SK-N-SH (cell line): ENCODE measurements around the gene ACTN2. TPM values are rescaled to one million over a fixed set of nuclear protein-coding genes. Genes with fewer than 3 reads are reported as not detected.

Source experiments
- CTCF ChIA-PET: fragments of 300-600, 350-600 bp; formaldehyde crosslinking; extraction: SDS; loops from one replicate; lab custom pipeline; 2021; lab: Yijun Ruan, JAX
- POLR2A ChIA-PET: fragments of 350-600 bp; sonication (Branson Sonifier 250); formaldehyde crosslinking; extraction: SDS; loops from one replicate; lab custom pipeline; 2020; ENCODE audit warnings: antibody characterized with exemption, inconsistent platforms; lab: Yijun Ruan, JAX
- DNase-seq: peaks from one replicate; pipeline ENCODE4 v3.0.0; 2012
- H2AFZ ChIP-seq: fragments of 200-600 bp; sonication (generic); 2 replicates; pipeline ENCODE4 v1.8.1; 2016; ENCODE audit warnings: antibody characterized with exemption, mild to moderate bottlenecking, low read depth
- H3F3A ChIP-seq: fragments of 200-600 bp; sonication (generic); replicated peaks from 2 replicates; pipeline ENCODE3; 2016; ENCODE audit warnings: antibody characterized with exemption, mild to moderate bottlenecking; ENCODE audit not compliant: insufficient read depth
- H3K27ac ChIP-seq, 2 experiments: fragments of 200-500 bp in 1 of 2; fragments of 200-600 bp in 1 of 2; sonication (Bioruptor generic) in 1 of 2; sonication (generic), shearing (Covaris generic) in 1 of 2; 2 replicates each; pipeline versions ENCODE4 v1.5.1 to v1.6.1; 2014 to 2016; ENCODE audit warnings: low read depth in 2 of 2, inconsistent platforms in 1 of 2, low read length in 1 of 2, mild to moderate bottlenecking in 1 of 2, mixed read lengths in 1 of 2
- H3K27me3 ChIP-seq: fragments of 200-600 bp; sonication (generic), shearing (Covaris generic); 2 replicates; pipeline ENCODE4 v1.6.1; 2016; ENCODE audit warnings: mixed run types; ENCODE audit not compliant: insufficient read depth
- H3K36me3 ChIP-seq, 2 experiments: fragments of 200-500 bp in 1 of 2; fragments of 200-600 bp in 1 of 2; sonication (Bioruptor generic) in 1 of 2; sonication (generic) in 1 of 2; replicated peaks in 1 of 2; 2 replicates each; pipeline versions ENCODE3 to v1.5.1; 2014 to 2016; ENCODE audit warnings: low read length in 1 of 2, mild to moderate bottlenecking in 1 of 2; ENCODE audit not compliant: insufficient read depth in 2 of 2, control insufficient read depth in 1 of 2
- H3K4me1 ChIP-seq, 2 experiments: fragments of 200-500 bp in 1 of 2; fragments of 200-600 bp in 1 of 2; sonication (Bioruptor generic) in 1 of 2; sonication (generic), shearing (Covaris generic) in 1 of 2; 2 replicates each; pipeline versions ENCODE4 v1.5.1 to v1.6.1; 2014 to 2016; ENCODE audit warnings: low read depth in 1 of 2, low read length in 1 of 2, mixed run types in 1 of 2; ENCODE audit not compliant: insufficient read depth in 2 of 2, control insufficient read depth in 1 of 2
- H3K4me2 ChIP-seq: fragments of 200-600 bp; sonication (generic), shearing (Covaris generic); 2 replicates; pipeline ENCODE4 v1.6.1; 2017; ENCODE audit warnings: mixed run types
- H3K4me3 ChIP-seq, 2 experiments: fragments of 200-500 bp in 1 of 2; fragments of 200-600 bp in 1 of 2; sonication (Bioruptor generic) in 1 of 2; sonication (generic), shearing (Covaris generic) in 1 of 2; 2 replicates each; pipeline versions ENCODE4 v1.5.1 to v1.8.1; 2014 to 2016; ENCODE audit warnings: low read depth in 2 of 2, inconsistent platforms in 1 of 2, low read length in 1 of 2, mild to moderate bottlenecking in 1 of 2, mixed read lengths in 1 of 2, moderate library complexity in 1 of 2
- H3K79me2 ChIP-seq: fragments of 200-600 bp; sonication (generic); 2 replicates; pipeline ENCODE4 v1.8.1; 2017; ENCODE audit warnings: mild to moderate bottlenecking; ENCODE audit not compliant: insufficient read depth
- H3K9ac ChIP-seq: fragments of 200-600 bp; sonication (generic); 2 replicates; pipeline ENCODE4 v1.6.1; 2017; ENCODE audit warnings: mixed run types
- H3K9me2 ChIP-seq: fragments of 200-600 bp; sonication (generic); 2 replicates; pipeline ENCODE4 v1.6.1; 2017; ENCODE audit warnings: mixed run types
- H3K9me3 ChIP-seq: fragments of 200-600 bp; sonication (generic); 2 replicates; pipeline ENCODE4 v1.6.1; 2017; ENCODE audit warnings: mixed run types, mild to moderate bottlenecking, moderate library complexity
- H4K20me1 ChIP-seq: fragments of 200-600 bp; sonication (generic); 2 replicates; pipeline ENCODE4 v1.6.1; 2017; ENCODE audit warnings: mild to moderate bottlenecking, mixed run types; ENCODE audit not compliant: insufficient read depth
- EZH2phosphoT487 ChIP-seq: fragments of 200-600 bp; sonication (generic); IDR thresholded peaks from 2 replicates; pipeline ENCODE4 v1.6.1; 2017; ENCODE audit warnings: low read depth, mixed run types, mild to moderate bottlenecking, antibody characterized with exemption, moderate library complexity, borderline replicate concordance
- FOSL2 ChIP-seq: IDR thresholded peaks from 2 replicates; pipeline ENCODE4 v1.4.0; 2012; ENCODE audit warnings: low read depth, mild to moderate bottlenecking, moderate library complexity, borderline replicate concordance
- FOXJ3 ChIP-seq: sonication (generic); formaldehyde crosslinking; IDR thresholded peaks from 2 replicates; pipeline ENCODE4 v1.5.1; 2020; ENCODE audit warnings: mild to moderate bottlenecking, missing genetic modification reagents
- GABPA ChIP-seq: IDR thresholded peaks from 2 replicates; pipeline ENCODE4 v1.4.0; 2012; ENCODE audit warnings: low read depth, mild to moderate bottlenecking
- IRF3 ChIP-seq: fragments of 150-350 bp; IDR thresholded peaks from 2 replicates; pipeline ENCODE4 v1.6.1; 2016; ENCODE audit warnings: mild to moderate bottlenecking, low read depth, low read length
- JUND ChIP-seq: IDR thresholded peaks from 2 replicates; pipeline ENCODE4 v1.4.0; 2012
- MAX ChIP-seq: IDR thresholded peaks from 2 replicates; pipeline ENCODE4 v1.4.0; 2012; ENCODE audit warnings: low read depth
- MEF2A ChIP-seq: IDR thresholded peaks from 2 replicates; pipeline ENCODE4 v1.4.0; 2012; ENCODE audit warnings: low read depth, borderline replicate concordance
- MXI1 ChIP-seq: IDR thresholded peaks from 2 replicates; pipeline ENCODE4 v1.6.1; 2012; ENCODE audit warnings: mild to moderate bottlenecking, low read depth, low read length, improper control_type of control experiment
- NFIC ChIP-seq: IDR thresholded peaks from 2 replicates; pipeline ENCODE4 v1.4.0; 2012; ENCODE audit warnings: borderline replicate concordance
- PBX3 ChIP-seq: IDR thresholded peaks from 2 replicates; pipeline ENCODE4; 2012
- POLR2AphosphoS5 ChIP-seq: IDR thresholded peaks from 2 replicates; pipeline ENCODE4 v1.6.1; 2012; ENCODE audit warnings: low read depth, low read length
- RAD21 ChIP-seq: IDR thresholded peaks from 2 replicates; pipeline ENCODE4 v1.6.1; 2012; ENCODE audit warnings: mild to moderate bottlenecking, low read length
- RFX5 ChIP-seq: IDR thresholded peaks from 2 replicates; pipeline ENCODE4 v1.6.1; 2012; ENCODE audit warnings: mild to moderate bottlenecking, improper control_type of control experiment, low read length
- SIN3A ChIP-seq: IDR thresholded peaks from 2 replicates; pipeline ENCODE4 v1.6.1; 2012; ENCODE audit warnings: low read depth, mild to moderate bottlenecking, low read length, moderate library complexity, borderline replicate concordance
- TAF1 ChIP-seq: IDR thresholded peaks from 2 replicates; pipeline ENCODE4 v1.6.1; 2012; ENCODE audit warnings: low read depth, mild to moderate bottlenecking, low read length, moderate library complexity, borderline replicate concordance
- TCF12 ChIP-seq: IDR thresholded peaks from 2 replicates; pipeline ENCODE4 v1.4.0; 2012
- YY1 ChIP-seq: IDR thresholded peaks from 2 replicates; pipeline ENCODE4 v1.4.0; 2012; ENCODE audit warnings: low read depth, mild to moderate bottlenecking
- ZBTB33 ChIP-seq: IDR thresholded peaks from 2 replicates; pipeline ENCODE4 v1.4.0; 2012; ENCODE audit warnings: low read depth, borderline replicate concordance
- WGBS: methylation state at CpG from one replicate; pipeline ENCODE4 v1.1.6; 2017; ENCODE audit warnings: low lambda C conversion rate; 5-methylcytosine and 5-hydroxymethylcytosine counted together
- polyA plus RNA-seq, 3 experiments: library from polyadenylated mRNA; depleted of rRNA; stranded (reverse); fragments of >200 nt; gene quantifications; 2 replicates each; pipeline ENCODE4 v1.2.3, GENCODE V29; 2012

The ACTN2 gene
- polyA plus RNA-seq, 1 of the 3 experiments (the other 2 are of a cell fraction), result 0.15 TPM

- TF ChIP-seq IRF3 (no peak), JUND (no peak), YY1 (no peak), PBX3 (no peak), MXI1 (no peak), FOXJ3 (no peak), EZH2phosphoT487 (no peak), FOSL2 (no peak), RAD21 (no peak), RFX5 (no peak), TCF12 (no peak)
These were observed 55.5 kb downstream of the ACTN2 start (continued) for GRCh38 chr1:236741753-236742152.

GRCh38 chr1:236742421-236743160 is 56.3 kb downstream of the ACTN2 start:
- ChIA-PET CTCF (no interaction called here), POLR2A (no interaction called here)
- Histone ChIP-seq H3K9ac (no peak overlapping the region), H3K9me2 (no peaks in the 10 kb centered on the region), H3K27me3 (no peaks in the 10 kb centered on the region), H3K27ac (no peak overlapping the region), H3K4me1 (no peaks in the 10 kb centered on the region), H3K79me2 (no peaks in the 10 kb centered on the region), H3F3A (no peaks in the 10 kb centered on the region), H3K36me3 (no peaks in the 10 kb centered on the region), H3K4me2 (no peak overlapping the region), H4K20me1 (no peaks in the 10 kb centered on the region), H3K9me3 (no peaks in the 10 kb centered on the region), H3K4me3 (no peak overlapping the region), H2AFZ (no peak overlapping the region)
- WGBS, result 63% methylated on average over 10 of the region's 10 CpGs
- DNase-seq, result no peak
- TF ChIP-seq GABPA (no peak), PBX3 (no peak), ZBTB33 (no peak), MAX (no peak), NFIC (no peak), IRF3 (no peak), TAF1 (no peak), SIN3A (no peak), POLR2AphosphoS5 (no peak), MEF2A (no peak)
